Right atrium auricular region (tissue), 2 donors: ENCODE results near the gene HEPHL1. TPM values are rescaled to one million over a fixed set of nuclear protein-coding genes. Genes with fewer than 3 reads are reported as not detected.

Experiments used
- DNase-seq: peaks from one replicate; pipeline ENCODE4 v3.0.0-alpha.2; 2019; ENCODE audit warnings: low spot score
- H3K27ac ChIP-seq, 2 donors: fragments of 200-600 bp; sonication (generic); 1 replicate in 1 of 2; 2 replicates in 1 of 2; pipeline ENCODE4 v1.5.1; 2016 to 2019
- H3K27me3 ChIP-seq, 2 donors: fragments of 200-600 bp; sonication (generic); one replicate each; pipeline versions ENCODE4 v1.5.1 to v1.6.0; 2017 to 2019
- H3K36me3 ChIP-seq: fragments of 200-600 bp; sonication (generic); one replicate; pipeline ENCODE4 v1.5.1; 2016
- H3K4me1 ChIP-seq, 2 donors: fragments of 200-600 bp; sonication (generic); one replicate each; pipeline versions ENCODE4 v1.5.1 to v1.6.0; 2017 to 2019
- H3K4me3 ChIP-seq, 2 donors: fragments of 200-600 bp; sonication (generic); 1 replicate in 1 of 2; 2 replicates in 1 of 2; pipeline ENCODE4 v1.5.1; 2017 to 2019; ENCODE audit warnings: mild to moderate bottlenecking in 1 of 2, moderate library complexity in 1 of 2
- H3K9me3 ChIP-seq, 2 donors: fragments of 200-600 bp; sonication (generic); one replicate each; pipeline ENCODE4 v1.5.1; 2019
- total RNA-seq, 2 donors: library from RNA; depleted of rRNA; stranded (reverse); fragments of >200 nt; gene quantifications; one replicate each; pipeline ENCODE4 v1.1.0, GENCODE V29; 2016
- TF ChIP-seq, protein P1 (sequence below), 2 donors: fragments of 200-600 bp; sonication (generic); IDR thresholded peaks; one replicate each; pipeline ENCODE4 v1.5.1; 2019; ENCODE audit warnings: antibody characterized with exemption in 2 of 2

The HEPHL1 gene
- total RNA-seq, 2 donors from 2014 or later, result not detected

DNA sequence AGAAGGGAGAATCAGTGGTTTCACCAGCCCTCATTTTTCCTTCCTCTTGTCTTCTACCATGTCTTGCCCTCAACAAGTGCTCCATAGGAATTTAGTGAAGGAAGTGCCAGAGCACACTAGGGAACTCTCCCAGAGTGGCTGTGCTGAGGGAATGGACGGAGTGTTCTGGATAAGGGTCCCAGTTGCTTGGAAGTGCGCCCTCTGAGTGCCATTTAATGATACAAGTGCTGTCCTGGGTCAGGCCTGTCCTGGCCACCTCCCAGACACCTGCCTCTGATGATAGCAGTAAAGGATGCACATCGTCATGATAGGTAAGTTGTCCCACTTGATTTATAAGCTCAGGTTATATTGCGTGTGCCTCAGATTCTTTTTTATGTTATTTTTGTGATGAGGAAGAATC is 112.6 kb downstream of the HEPHL1 start:
- Histone ChIP-seq H3K9me3 (no peaks in the 10 kb centered on the region), H3K27me3 (no peaks in the 10 kb centered on the region), H3K4me1 (peaks cover 0 to 62% of the 10 kb centered on the region in 2 donors), H3K27ac (peak overlapping the region; percentile 10), H3K36me3 (no peaks in the 10 kb centered on the region), H3K4me3 (no peak overlapping the region)
- no peak for DNase-seq
- TF ChIP-seq, protein P1, sequence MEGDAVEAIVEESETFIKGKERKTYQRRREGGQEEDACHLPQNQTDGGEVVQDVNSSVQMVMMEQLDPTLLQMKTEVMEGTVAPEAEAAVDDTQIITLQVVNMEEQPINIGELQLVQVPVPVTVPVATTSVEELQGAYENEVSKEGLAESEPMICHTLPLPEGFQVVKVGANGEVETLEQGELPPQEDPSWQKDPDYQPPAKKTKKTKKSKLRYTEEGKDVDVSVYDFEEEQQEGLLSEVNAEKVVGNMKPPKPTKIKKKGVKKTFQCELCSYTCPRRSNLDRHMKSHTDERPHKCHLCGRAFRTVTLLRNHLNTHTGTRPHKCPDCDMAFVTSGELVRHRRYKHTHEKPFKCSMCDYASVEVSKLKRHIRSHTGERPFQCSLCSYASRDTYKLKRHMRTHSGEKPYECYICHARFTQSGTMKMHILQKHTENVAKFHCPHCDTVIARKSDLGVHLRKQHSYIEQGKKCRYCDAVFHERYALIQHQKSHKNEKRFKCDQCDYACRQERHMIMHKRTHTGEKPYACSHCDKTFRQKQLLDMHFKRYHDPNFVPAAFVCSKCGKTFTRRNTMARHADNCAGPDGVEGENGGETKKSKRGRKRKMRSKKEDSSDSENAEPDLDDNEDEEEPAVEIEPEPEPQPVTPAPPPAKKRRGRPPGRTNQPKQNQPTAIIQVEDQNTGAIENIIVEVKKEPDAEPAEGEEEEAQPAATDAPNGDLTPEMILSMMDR (IDR thresholded peaks at IDR 0.05), result no peak

DNA sequence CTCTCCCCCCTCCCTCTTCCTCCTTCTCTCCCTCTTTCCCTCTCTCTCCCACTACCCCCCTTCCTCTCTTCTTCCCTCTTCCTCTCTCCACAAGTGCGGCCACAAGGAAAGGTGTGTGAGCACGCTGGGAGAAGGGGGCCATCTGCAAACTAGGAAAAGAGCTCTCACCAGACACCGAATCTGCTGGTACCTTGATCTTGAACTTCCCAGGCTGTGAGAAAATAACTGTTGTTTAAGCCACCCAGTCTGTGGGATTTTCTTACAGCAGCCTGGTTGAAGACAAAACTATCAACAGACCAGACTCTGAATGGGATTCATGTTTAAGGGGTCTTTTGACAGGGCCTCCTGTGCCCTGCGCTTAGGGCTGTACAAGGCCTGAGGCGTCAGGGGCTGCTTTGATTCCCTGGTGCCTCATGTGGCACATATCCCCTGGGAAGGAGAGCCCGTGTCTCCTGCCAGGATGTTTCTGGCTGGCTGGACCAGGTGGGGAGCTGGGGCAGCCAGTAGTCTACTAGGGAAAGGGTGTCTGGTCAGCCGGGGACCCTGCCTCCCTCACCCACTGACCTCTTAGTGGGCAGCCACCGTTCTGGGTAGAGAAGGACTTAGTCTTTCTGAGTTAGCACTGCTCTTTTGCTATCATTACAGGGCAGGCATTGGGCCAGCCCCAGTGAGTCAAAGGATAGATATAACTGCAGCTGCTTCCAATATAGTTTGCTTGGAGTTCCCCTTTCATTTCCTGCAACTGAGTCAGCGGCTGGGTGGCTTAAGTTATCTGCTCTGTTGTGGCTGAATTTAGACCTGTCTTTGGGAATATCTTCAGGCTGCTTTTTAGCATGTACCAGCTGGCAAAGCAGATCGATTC is 113.7 kb downstream of the HEPHL1 start:
- Histone ChIP-seq H3K36me3 (no peaks in the 10 kb centered on the region), H3K27me3 (no peaks in the 10 kb centered on the region), H3K4me3 (no peak overlapping the region), H3K4me1 (peaks cover 0 to 66% of the 10 kb centered on the region in 2 donors), H3K9me3 (no peaks in the 10 kb centered on the region), H3K27ac (peak overlapping the region; percentile 76 to 83)
- TF ChIP-seq, protein P1 (IDR thresholded peaks at IDR 0.05), result no peak
- DNase-seq, result peak; percentile 94

DNA sequence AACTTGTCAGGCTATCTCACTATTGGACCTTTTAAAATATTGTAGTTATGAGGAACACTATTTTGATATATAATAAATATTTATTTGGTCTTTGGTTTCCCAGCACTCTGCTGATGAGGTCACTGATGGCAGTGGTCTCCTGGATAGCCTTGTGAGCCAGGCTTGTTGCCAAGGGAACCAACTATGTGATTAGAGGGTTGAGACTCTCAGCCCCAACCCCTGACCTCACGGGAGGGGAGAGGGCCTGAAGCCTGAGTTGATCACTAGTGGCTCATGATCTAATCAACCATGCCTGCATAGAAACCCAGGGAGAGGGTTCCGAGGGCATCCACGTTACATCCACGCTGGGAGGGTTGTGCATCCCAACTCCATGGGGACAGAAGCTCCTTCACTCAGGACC is 118.3 kb downstream of the HEPHL1 start:
- H3K4me3 ChIP-seq, result no peak overlapping the region
- H3K4me1 ChIP-seq, result peaks cover 0 to 40% of the 10 kb centered on the region in 2 donors
- H3K36me3 ChIP-seq, result no peaks in the 10 kb centered on the region
- TF ChIP-seq, protein P1 (IDR thresholded peaks at IDR 0.05), result no peak
- DNase-seq, result no peak
- no peaks in the 10 kb centered on the region for H3K9me3 ChIP-seq
- no peaks in the 10 kb centered on the region for H3K27me3 ChIP-seq
- H3K27ac ChIP-seq, result no peak overlapping the region

DNA sequence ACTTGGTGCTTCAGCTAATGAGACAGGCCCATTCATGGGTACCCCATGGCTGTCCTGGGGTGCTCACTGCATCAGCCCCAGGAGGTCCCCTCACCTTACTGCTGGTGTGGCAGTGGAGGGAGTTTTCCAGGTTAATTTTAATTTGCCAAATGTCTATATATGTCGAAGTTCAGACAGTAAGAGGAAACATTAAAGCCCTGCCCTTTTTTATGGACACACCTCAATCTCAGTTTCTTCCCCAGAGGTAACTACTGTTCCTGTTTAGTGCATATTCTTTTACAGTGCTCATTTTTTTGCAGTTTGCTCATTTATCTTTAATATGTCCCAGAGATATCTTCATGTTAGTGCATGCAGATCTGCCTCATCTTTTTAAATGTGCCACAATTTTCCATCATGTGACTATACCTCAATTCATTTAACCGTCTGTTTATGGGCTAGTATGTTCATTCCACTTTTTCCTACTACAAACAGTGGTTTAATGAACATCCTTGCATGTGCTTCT is 119.1 kb downstream of the HEPHL1 start:
- H3K4me3 ChIP-seq, result no peak overlapping the region
- H3K4me1 ChIP-seq, result peaks cover 0 to 36% of the 10 kb centered on the region in 2 donors
- no peaks in the 10 kb centered on the region for H3K9me3 ChIP-seq
- no peak overlapping the region for H3K27ac ChIP-seq
- DNase-seq, result no peak
- H3K27me3 ChIP-seq, result no peaks in the 10 kb centered on the region
- TF ChIP-seq, protein P1 (IDR thresholded peaks at IDR 0.05), result no peak
- no peaks in the 10 kb centered on the region for H3K36me3 ChIP-seq

DNA sequence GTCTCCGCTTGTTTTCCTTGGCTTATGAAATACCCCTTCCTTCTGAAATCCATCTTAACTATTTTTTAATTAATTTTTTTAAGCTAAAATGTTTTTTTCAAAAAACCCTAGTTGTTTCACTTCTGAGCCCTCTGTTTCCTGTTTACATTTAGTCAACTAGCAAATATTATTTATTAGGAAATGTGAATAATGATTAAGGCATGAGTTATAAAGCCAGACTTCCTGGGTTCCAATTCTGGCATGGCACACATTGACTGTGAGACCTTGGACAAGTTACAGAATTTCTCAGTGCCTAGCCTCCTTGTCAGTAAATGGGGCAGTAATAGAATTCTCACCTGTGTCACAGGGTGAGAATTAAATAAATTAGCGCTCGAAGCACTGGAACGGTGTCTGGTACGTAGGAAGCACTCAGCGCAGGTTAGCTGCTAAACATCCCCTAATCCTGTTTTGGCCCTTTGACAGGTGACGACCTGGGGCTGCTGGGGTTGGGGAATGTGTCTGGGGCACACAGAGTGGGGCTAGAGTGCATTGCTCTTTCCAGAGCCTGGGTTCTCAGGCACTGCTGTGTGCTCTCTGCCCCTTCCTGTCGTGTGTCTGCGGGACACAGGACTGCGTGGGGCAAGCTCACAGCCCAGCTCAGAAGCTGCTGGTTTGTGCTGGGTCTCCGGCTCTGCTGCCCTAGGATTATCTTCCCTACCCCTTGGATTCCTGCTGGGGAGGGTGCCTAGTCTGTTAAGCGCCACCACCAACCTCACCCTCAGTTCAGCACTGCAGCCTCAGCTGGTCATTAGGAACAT is 120.6 kb downstream of the HEPHL1 start:
- DNase-seq, result no peak
- Histone ChIP-seq H3K4me1 (peaks cover 0 to 42% of the 10 kb centered on the region in 2 donors), H3K9me3 (no peaks in the 10 kb centered on the region), H3K27ac (no peak overlapping the region), H3K27me3 (no peaks in the 10 kb centered on the region), H3K4me3 (no peak overlapping the region), H3K36me3 (no peaks in the 10 kb centered on the region)
- TF ChIP-seq, protein P1 (IDR thresholded peaks at IDR 0.05), result no peak
